Hepatocyte (in vitro differentiated cells): ENCODE data around the gene MAP4. TPM values are rescaled to one million over a fixed set of nuclear protein-coding genes. Genes with fewer than 3 reads are reported as not detected.
A peak's percentile ranks its signal among the peaks of the same experiment; 100 is the strongest.
"Not testable (repeated sequence)": the region's sequence is repeated elsewhere in the genome, so short reads cannot be mapped to it uniquely, and the experiment has no call there.

Experiments
- DNase-seq: peaks from one replicate; pipeline ENCODE4 v3.0.0-alpha.2; 2016; ENCODE audit warnings: low spot score
- H2AFZ ChIP-seq: fragments of 200-600 bp; sonication (generic); 2 replicates; pipeline ENCODE4 v1.6.0; 2016; ENCODE audit warnings: antibody characterized with exemption, mild to moderate bottlenecking
- H3K27ac ChIP-seq: fragments of 200-600 bp; sonication (generic); 2 replicates; pipeline ENCODE4 v1.5.1; 2016; ENCODE audit warnings: mild to moderate bottlenecking
- H3K27me3 ChIP-seq: fragments of 200-600 bp; sonication (generic); 2 replicates; pipeline ENCODE4 v1.6.1; 2016
- H3K36me3 ChIP-seq: fragments of 200-600 bp; sonication (generic); replicated peaks from 2 replicates; pipeline ENCODE4 v1.5.1; 2016; ENCODE audit warnings: low read depth; ENCODE audit not compliant: insufficient read depth
- H3K4me1 ChIP-seq: fragments of 200-600 bp; sonication (generic); 2 replicates; pipeline ENCODE4 v1.5.1; 2016; ENCODE audit warnings: mild to moderate bottlenecking, moderate library complexity; ENCODE audit not compliant: insufficient read depth
- H3K4me2 ChIP-seq: fragments of 200-600 bp; sonication (generic); 2 replicates; pipeline ENCODE4 v1.6.0; 2016
- H3K4me3 ChIP-seq: fragments of 200-600 bp; sonication (generic); 2 replicates; pipeline ENCODE4 v1.5.1; 2016; ENCODE audit warnings: mild to moderate bottlenecking
- H3K79me2 ChIP-seq: fragments of 200-600 bp; sonication (generic); 2 replicates; pipeline ENCODE4 v1.6.0; 2017; ENCODE audit warnings: mild to moderate bottlenecking
- H3K9me2 ChIP-seq: fragments of 200-600 bp; sonication (generic); replicated peaks from 2 replicates; pipeline ENCODE4 v1.6.0; 2017; ENCODE audit warnings: mild to moderate bottlenecking; ENCODE audit not compliant: insufficient read depth
- H3K9me3 ChIP-seq: fragments of 200-600 bp; sonication (generic); 2 replicates; pipeline ENCODE4 v1.5.1; 2016; ENCODE audit warnings: low read depth, mild to moderate bottlenecking
- H4K20me1 ChIP-seq: fragments of 200-600 bp; sonication (generic); 2 replicates; pipeline ENCODE4 v1.6.0; 2016; ENCODE audit warnings: mild to moderate bottlenecking; ENCODE audit not compliant: insufficient read depth, poor library complexity, severe bottlenecking
- EZH2 ChIP-seq: fragments of 200-600 bp; sonication (generic); IDR thresholded peaks from 2 replicates; pipeline ENCODE4 v1.6.1; 2016; ENCODE audit warnings: antibody characterized with exemption, mild to moderate bottlenecking, borderline replicate concordance
- EZH2phosphoT487 ChIP-seq: fragments of 200-600 bp; sonication (generic); IDR thresholded peaks from one replicate; pipeline ENCODE4 v1.6.1; 2018; ENCODE audit warnings: antibody characterized with exemption, mild to moderate bottlenecking, low read depth, moderate library complexity; ENCODE audit not compliant: unreplicated experiment, severe bottlenecking
- WGBS: methylation state at CpG from one replicate; pipeline ENCODE4 v1.1.6; 2016; ENCODE audit warnings: low lambda C conversion rate; ENCODE audit errors: missing lambda C conversion rate; 5-methylcytosine and 5-hydroxymethylcytosine counted together
- polyA plus RNA-seq: library from polyadenylated mRNA; unstranded; fragments of >200 nt; fragmentation: Nextera tagmentation; extraction: Ambion mirVana; gene quantifications from 2 replicates; pipeline ENCODE4 v1.2.1, GENCODE V29; 2016
- total RNA-seq: library from RNA; depleted of rRNA; stranded (reverse); fragments of >200 nt; gene quantifications from 2 replicates; pipeline ENCODE4 v1.2.3, GENCODE V29; 2014
- TF ChIP-seq, protein P1 (sequence below): fragments of 200-600 bp; sonication (generic); IDR thresholded peaks from 2 replicates; pipeline ENCODE4 v1.5.1; 2016; ENCODE audit warnings: antibody characterized with exemption, mild to moderate bottlenecking; ENCODE audit not compliant: poor library complexity

MAP4 gene
- total and polyA plus RNA-seq, 2 experiments from 2014 or later, result 85.5 to 91.3 TPM

DNA sequence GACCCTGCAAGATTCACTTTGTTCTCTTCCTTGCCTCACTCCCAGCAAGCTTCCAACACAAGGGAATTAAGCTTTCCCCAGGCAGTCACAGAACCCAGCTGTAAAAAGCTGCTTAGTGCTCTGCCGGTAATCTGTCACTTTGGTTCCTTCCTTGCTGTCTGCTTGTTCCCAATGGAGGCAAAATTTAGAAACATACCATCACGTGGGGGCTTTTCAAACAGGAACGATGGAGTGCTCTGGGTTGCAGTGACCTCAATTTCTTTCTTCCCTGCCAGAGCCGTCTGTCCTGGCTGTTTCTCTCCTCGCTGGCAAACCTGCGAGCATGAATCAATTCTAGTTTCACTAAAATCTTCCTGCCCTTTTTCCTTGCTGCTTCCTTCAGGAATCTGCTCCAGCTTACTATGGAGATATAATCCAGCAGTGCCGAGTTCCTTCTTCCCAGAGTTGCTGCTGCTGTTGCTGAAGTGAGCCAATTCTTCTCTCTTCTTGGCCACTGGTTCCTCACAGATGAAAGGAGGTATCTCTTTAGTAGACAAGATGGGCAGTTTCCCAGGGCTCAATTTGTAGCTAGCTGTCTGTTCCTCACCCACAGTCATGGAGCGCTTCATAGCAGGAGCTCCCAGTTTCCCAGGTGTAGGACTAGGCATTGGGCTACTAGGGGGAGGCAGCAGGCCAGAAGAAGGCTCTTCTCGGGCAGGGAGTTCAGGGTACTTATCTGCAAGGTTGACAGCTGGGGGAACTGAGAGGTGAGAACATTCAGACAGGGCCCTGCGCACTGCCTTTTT lies 125.2 kb downstream of the MAP4 start:
- no peak overlapping the region for H3K27ac ChIP-seq
- no peak overlapping the region for H3K4me3 ChIP-seq
- H3K9me2 ChIP-seq, result no peaks in the 10 kb centered on the region
- WGBS, result 63% methylated on average over 10 of the region's 10 CpGs
- TF ChIP-seq EZH2 (no peak), EZH2phosphoT487 (no peak)
- TF ChIP-seq, protein P1, sequence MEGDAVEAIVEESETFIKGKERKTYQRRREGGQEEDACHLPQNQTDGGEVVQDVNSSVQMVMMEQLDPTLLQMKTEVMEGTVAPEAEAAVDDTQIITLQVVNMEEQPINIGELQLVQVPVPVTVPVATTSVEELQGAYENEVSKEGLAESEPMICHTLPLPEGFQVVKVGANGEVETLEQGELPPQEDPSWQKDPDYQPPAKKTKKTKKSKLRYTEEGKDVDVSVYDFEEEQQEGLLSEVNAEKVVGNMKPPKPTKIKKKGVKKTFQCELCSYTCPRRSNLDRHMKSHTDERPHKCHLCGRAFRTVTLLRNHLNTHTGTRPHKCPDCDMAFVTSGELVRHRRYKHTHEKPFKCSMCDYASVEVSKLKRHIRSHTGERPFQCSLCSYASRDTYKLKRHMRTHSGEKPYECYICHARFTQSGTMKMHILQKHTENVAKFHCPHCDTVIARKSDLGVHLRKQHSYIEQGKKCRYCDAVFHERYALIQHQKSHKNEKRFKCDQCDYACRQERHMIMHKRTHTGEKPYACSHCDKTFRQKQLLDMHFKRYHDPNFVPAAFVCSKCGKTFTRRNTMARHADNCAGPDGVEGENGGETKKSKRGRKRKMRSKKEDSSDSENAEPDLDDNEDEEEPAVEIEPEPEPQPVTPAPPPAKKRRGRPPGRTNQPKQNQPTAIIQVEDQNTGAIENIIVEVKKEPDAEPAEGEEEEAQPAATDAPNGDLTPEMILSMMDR, result no peak
- no peak overlapping the region for H2AFZ ChIP-seq
- no peaks in the 10 kb centered on the region for H4K20me1 ChIP-seq
- H3K79me2 ChIP-seq, result peaks cover 4% of the 10 kb centered on the region
- no peak overlapping the region for H3K4me2 ChIP-seq
- no peaks in the 10 kb centered on the region for H3K36me3 ChIP-seq
- H3K27me3 ChIP-seq, result no peaks in the 10 kb centered on the region
- no peak for DNase-seq
- H3K9me3 ChIP-seq, result no peaks in the 10 kb centered on the region
- H3K4me1 ChIP-seq, result no peaks in the 10 kb centered on the region

DNA sequence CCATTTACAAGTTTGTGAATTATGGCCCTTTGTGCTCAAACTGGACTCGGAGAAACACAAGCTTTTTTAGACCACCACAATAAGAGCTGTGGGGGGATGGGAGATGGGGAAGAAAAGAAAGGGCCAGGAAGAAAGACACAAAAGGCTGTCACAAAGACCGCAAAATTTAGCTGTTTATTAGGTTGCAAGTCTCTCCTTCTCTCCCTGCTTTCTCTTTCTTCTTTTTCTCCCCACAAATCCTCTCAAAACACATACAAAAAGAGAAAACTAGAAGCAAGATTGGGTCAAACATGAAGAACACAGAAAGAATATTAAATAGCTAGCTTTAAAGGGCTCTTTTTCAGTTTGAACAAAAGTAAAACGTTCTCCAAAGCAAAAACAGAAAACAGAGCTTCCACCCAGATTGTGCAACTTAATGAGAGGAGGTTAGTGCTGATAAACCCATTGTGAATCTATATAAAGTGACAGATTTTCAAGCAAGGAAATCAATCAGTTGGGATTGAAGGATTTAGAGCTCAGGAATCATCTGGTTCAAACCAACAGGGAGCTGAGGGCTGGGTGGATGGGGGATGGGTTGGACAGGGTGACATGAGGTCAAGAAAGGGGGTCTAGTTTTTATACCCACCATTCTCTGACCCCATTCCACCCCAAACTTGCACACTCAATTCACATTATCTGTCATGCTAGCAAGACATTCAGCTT lies 125.9 kb downstream of the MAP4 start:
- Histone ChIP-seq H3K27ac (peak overlapping the region; percentile 5), H3K4me2 (no peak overlapping the region), H3K27me3 (no peaks in the 10 kb centered on the region), H3K4me1 (no peaks in the 10 kb centered on the region), H3K79me2 (peaks cover 4% of the 10 kb centered on the region), H3K4me3 (no peak overlapping the region), H3K9me3 (no peaks in the 10 kb centered on the region), H3K36me3 (no peaks in the 10 kb centered on the region), H2AFZ (no peak overlapping the region), H4K20me1 (no peaks in the 10 kb centered on the region), H3K9me2 (no peaks in the 10 kb centered on the region)
- WGBS, result 50% methylated on average over 3 of the region's 3 CpGs
- TF ChIP-seq EZH2phosphoT487 (no peak), EZH2 (no peak)
- TF ChIP-seq, protein P1, result no peak
- DNase-seq, result no peak

- Histone ChIP-seq H3K27ac (no peak overlapping the region), H3K36me3 (no peaks in the 10 kb centered on the region), H3K79me2 (peaks cover 4% of the 10 kb centered on the region), H3K4me1 (no peaks in the 10 kb centered on the region), H3K9me2 (no peaks in the 10 kb centered on the region), H4K20me1 (no peaks in the 10 kb centered on the region), H3K27me3 (no peaks in the 10 kb centered on the region), H2AFZ (no peak overlapping the region), H3K4me2 (no peak overlapping the region), H3K4me3 (no peak overlapping the region), H3K9me3 (no peaks in the 10 kb centered on the region)
- no peak for TF ChIP-seq EZH2phosphoT487
- DNase-seq, result no peak
- 90% methylated on average over 4 of the region's 4 CpGs for WGBS
Measured at GRCh38 chr3:47888986-47889757, 127.0 kb downstream of the MAP4 start.

GRCh38 chr3:47887991-47888390 lies 128.2 kb downstream of the MAP4 start:
- H3K9me2 ChIP-seq, H3K4me3 ChIP-seq, H3K79me2 ChIP-seq, H4K20me1 ChIP-seq, H3K27ac ChIP-seq, DNase-seq, H3K27me3 ChIP-seq, H3K4me2 ChIP-seq, H2AFZ ChIP-seq, H3K36me3 ChIP-seq, H3K9me3 ChIP-seq, H3K4me1 ChIP-seq: not testable (repeated sequence)
- WGBS, result 94% methylated on average over 9 of the region's 9 CpGs
